ENCODE data around the gene APLF. TPM values are rescaled to one million over a fixed set of nuclear protein-coding genes. Genes with fewer than 3 reads are reported as not detected.
"Not testable (repeated sequence)": the region's sequence is repeated elsewhere in the genome, so short reads cannot be mapped to it uniquely, and the experiment has no call there.

APLF gene
- total and polyA plus RNA-seq, 2 of the 8 experiments (the other 6 are each of a cell fraction or from before 2014, with no cell fraction given), result 4.4 to 7.3 TPM

DNA sequence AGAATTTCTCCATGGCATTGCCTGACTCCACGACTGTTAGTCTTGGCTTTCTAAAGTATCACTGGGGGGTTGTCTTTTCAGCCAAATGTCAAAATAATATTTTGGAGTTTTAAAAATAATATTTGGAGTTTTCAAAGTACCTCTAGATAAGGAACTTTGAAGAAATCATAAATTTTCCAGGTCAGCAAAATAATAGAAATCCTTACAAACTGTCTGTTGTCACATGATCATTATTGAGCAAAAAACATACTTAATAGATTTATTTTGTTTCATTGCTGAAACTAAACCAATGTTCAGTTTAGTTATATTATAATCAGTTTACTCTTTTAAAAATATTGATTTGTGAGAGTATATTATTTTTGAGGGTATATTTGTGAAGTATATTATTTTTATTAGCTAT is 85.7 kb downstream of the APLF start (continued):
- no peak for TF ChIP-seq SRF (IDR thresholded peaks at IDR 0.05; ENCODE audit: low read depth, low read length)
- TF ChIP-seq NANOG (IDR thresholded peaks at IDR 0.05; ENCODE audit: insufficient read depth, low read depth, low read length, poor library complexity, severe bottlenecking), result no peak

DNA sequence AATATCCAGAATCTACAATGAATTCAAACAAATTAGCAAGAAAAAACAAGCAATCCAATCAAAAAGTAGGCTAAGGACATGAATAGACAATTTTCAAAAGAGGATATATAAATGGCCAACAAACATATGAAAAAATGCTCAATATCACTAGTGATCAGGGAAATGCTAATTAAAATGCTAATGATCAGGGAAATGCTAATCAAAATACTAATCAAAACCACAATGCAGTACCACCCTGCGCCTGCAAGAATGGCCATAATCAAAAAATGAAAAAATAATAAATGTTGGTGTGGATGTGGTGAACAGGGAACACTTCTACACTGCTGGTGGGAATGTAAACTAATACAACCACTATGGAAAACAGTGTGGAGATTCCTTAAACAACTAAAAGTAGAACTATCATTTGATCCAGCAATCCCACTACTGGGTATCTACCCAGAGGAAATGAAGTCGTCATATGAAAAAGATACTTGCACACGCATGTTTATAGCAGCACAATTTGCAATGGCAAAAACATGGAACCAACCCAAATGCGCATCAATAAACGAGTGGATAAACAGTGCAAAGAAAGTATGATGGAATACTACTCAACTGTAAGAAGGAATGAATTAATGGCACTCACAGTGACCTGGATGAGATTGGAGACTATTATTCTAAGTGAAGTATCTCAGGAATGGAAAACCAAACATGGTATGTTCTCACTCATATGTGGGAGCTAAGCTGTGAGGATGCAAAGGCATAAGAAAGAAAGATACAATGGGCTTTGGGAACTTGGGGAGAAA is 88.2 kb downstream of the APLF start:
- H4K5ac ChIP-seq (ENCODE audit: insufficient read length, low read depth, low read length); H3K56ac ChIP-seq (replicated peaks; ENCODE audit: insufficient read length, low read depth, low read length); H2BK120ac ChIP-seq (replicated peaks; ENCODE audit: low read depth, low read length); H3K79me1 ChIP-seq (ENCODE audit: low read depth, low read length); DNase-seq (ENCODE audit: low read depth in 1 of 2, low spot score in 2 of 2); POLR2A ChIA-PET (ENCODE audit: partially characterized antibody); H3K36me3 ChIP-seq (ENCODE audit: control insufficient read depth in 2 of 4, insufficient read depth in 4 of 4, low read length in 3 of 4); H2BK12ac ChIP-seq (ENCODE audit: low read depth, low read length); H3K14ac ChIP-seq (ENCODE audit: insufficient read length); H3K27ac ChIP-seq (ENCODE audit: low read depth, low read length); H3K4me3 ChIP-seq (ENCODE audit: extremely low read depth in 1 of 4, insufficient read depth in 2 of 4, low read depth in 3 of 4, low read length in 4 of 4); H2AK5ac ChIP-seq (ENCODE audit: low read depth, low read length); CTCF ChIA-PET (ENCODE audit: partially characterized antibody); H2BK5ac ChIP-seq (ENCODE audit: low read depth, low read length); H3K18ac ChIP-seq (ENCODE audit: extremely low read depth, low read length); H4K91ac ChIP-seq (replicated peaks; ENCODE audit: insufficient read length, low read length); H3K79me2 ChIP-seq (ENCODE audit: control insufficient read depth in 1 of 2, insufficient read depth in 2 of 2, low read length in 2 of 2); H2BK15ac ChIP-seq (ENCODE audit: low read length); H3K23me2 ChIP-seq (ENCODE audit: low read depth, low read length); H3K9me3 ChIP-seq (ENCODE audit: insufficient read depth in 2 of 2, low read depth in 1 of 2, low read length in 1 of 2); H4K20me1 ChIP-seq (replicated peaks in 1 of 2; ENCODE audit: control insufficient read depth in 1 of 2, insufficient read depth in 2 of 2, low read length in 2 of 2); H3K23ac ChIP-seq (ENCODE audit: insufficient read length); H4K8ac ChIP-seq (ENCODE audit: extremely low read depth, insufficient read depth, low read length); H3K9ac ChIP-seq (replicated peaks in 1 of 4; ENCODE audit: extremely low read depth in 1 of 4, low read depth in 3 of 4, low read length in 3 of 4); H2AFZ ChIP-seq (ENCODE audit: low read length); H3K4ac ChIP-seq (replicated peaks; ENCODE audit: insufficient read length, low read depth, low read length); FAIRE-seq; H3K27me3 ChIP-seq (replicated peaks in 1 of 4; ENCODE audit: control insufficient read depth in 3 of 4, extremely low read depth in 1 of 4, insufficient read depth in 3 of 4, low read length in 3 of 4); H3K4me2 ChIP-seq (ENCODE audit: insufficient read depth in 1 of 2, low read depth in 2 of 2, low read length in 2 of 2); H3K4me1 ChIP-seq (replicated peaks in 1 of 4; ENCODE audit: control insufficient read depth in 3 of 4, insufficient read depth in 4 of 4, low read length in 3 of 4); H2BK20ac ChIP-seq (ENCODE audit: low read length): not testable (repeated sequence)
- WGBS, 2 experiments (ENCODE audit: extremely low coverage in 1 of 2, insufficient coverage in 1 of 2, insufficient read length in 1 of 2, insufficient replicate concordance in 2 of 2, low coverage in 1 of 2, low lambda C conversion rate in 2 of 2, missing lambda C conversion rate in 1 of 2), result 91% methylated on average over 5 of the region's 5 CpGs; no CpG with 5 or more reads in 1 of the 2 experiments
